HL-60/S4 (cell line): ENCODE results near the gene PTPRN2.

Experiments
- in situ Hi-C: fragments of 300-500 bp; cut with MboI; formaldehyde crosslinking; loops from 2 replicates; pipeline ENCODE4 v1.14.3; 2022; ENCODE audit warnings: low sequenced_read_pairs

PTPRN2 gene

GRCh38 chr7:157892751-157893523 lies 694.7 kb downstream of the PTPRN2 start:
- in situ Hi-C loops: loop anchor here (25.0 kb wide), 1 partner anchor 456 kb away; no protein-coding TSS in a partner anchor

- in situ Hi-C loops: loop anchor here (25.0 kb wide), 1 partner anchor 454 kb away; no protein-coding TSS in a partner anchor
Measured at GRCh38 chr7:157890921-157891401, 696.7 kb downstream of the PTPRN2 start.

GRCh38 chr7:157889480-157889879 lies 698.1 kb downstream of the PTPRN2 start:
- in situ Hi-C loops: loop anchor here (25.0 kb wide), 1 partner anchor 452 kb away; no protein-coding TSS in a partner anchor

GRCh38 chr7:157888579-157888978 lies 699.0 kb downstream of the PTPRN2 start:
- in situ Hi-C loops: loop anchor here (25.0 kb wide), 1 partner anchor 451 kb away; no protein-coding TSS in a partner anchor

- in situ Hi-C loops: loop anchor here (25.0 kb wide), 1 partner anchor 450 kb away; no protein-coding TSS in a partner anchor
Measured at GRCh38 chr7:157887400-157887799, 700.2 kb downstream of the PTPRN2 start.

GRCh38 chr7:157886711-157887110 lies 700.9 kb downstream of the PTPRN2 start:
- in situ Hi-C loops: loop anchor here (25.0 kb wide), 1 partner anchor 449 kb away; no protein-coding TSS in a partner anchor

- in situ Hi-C loops: loop anchor here (25.0 kb wide), 1 partner anchor 449 kb away; no protein-coding TSS in a partner anchor
Measured at GRCh38 chr7:157886266-157886665, 701.4 kb downstream of the PTPRN2 start.

GRCh38 chr7:157885140-157885539 lies 702.5 kb downstream of the PTPRN2 start:
- in situ Hi-C loops: loop anchor here (25.0 kb wide), 1 partner anchor 448 kb away; no protein-coding TSS in a partner anchor

- in situ Hi-C loops: loop anchor here (25.0 kb wide), 1 partner anchor 447 kb away; no protein-coding TSS in a partner anchor
Measured at GRCh38 chr7:157884461-157885062, 703.1 kb downstream of the PTPRN2 start.

GRCh38 chr7:157881048-157881771 lies 706.4 kb downstream of the PTPRN2 start:
- in situ Hi-C loops: loop anchor here (25.0 kb wide), 1 partner anchor 444 kb away; no protein-coding TSS in a partner anchor

- in situ Hi-C loops: loop anchor here (25.0 kb wide), 1 partner anchor 442 kb away; no protein-coding TSS in a partner anchor
Measured at GRCh38 chr7:157879391-157879790, 708.2 kb downstream of the PTPRN2 start.

GRCh38 chr7:157877298-157878090 lies 710.1 kb downstream of the PTPRN2 start:
- in situ Hi-C loops: loop anchor here (25.0 kb wide), 1 partner anchor 440 kb away; no protein-coding TSS in a partner anchor

GRCh38 chr7:157876469-157877285 lies 710.9 kb downstream of the PTPRN2 start:
- in situ Hi-C loops: loop anchor here (25.0 kb wide), 1 partner anchor 439 kb away; no protein-coding TSS in a partner anchor

- in situ Hi-C loops: loop anchor here (25.0 kb wide), 1 partner anchor 438 kb away; no protein-coding TSS in a partner anchor
Measured at GRCh38 chr7:157875230-157876179, 712.1 kb downstream of the PTPRN2 start.

GRCh38 chr7:157874870-157875229 lies 712.8 kb downstream of the PTPRN2 start:
- in situ Hi-C loops: loop anchor here (25.0 kb wide), 1 partner anchor 438 kb away; no protein-coding TSS in a partner anchor

- in situ Hi-C loops: no loop called here
Measured at GRCh38 chr7:157874208-157874816, 713.3 kb downstream of the PTPRN2 start.

GRCh38 chr7:157873664-157874063 lies 714.0 kb downstream of the PTPRN2 start:
- in situ Hi-C loops: no loop called here
